GM12873 (cell line): Measurements from ENCODE around the gene KCTD11.
A peak's percentile ranks its signal among the peaks of the same experiment; 100 is the strongest.

ENCODE experiments used
- TF ChIP-seq, protein P1 (sequence below): IDR thresholded peaks from 2 replicates; pipeline ENCODE4 v1.5.1; 2012; ENCODE audit warnings: low read depth, mild to moderate bottlenecking, moderate library complexity, low read length, control low read depth; ENCODE audit not compliant: insufficient read depth; ENCODE audit errors: missing control alignments

KCTD11 gene

DNA sequence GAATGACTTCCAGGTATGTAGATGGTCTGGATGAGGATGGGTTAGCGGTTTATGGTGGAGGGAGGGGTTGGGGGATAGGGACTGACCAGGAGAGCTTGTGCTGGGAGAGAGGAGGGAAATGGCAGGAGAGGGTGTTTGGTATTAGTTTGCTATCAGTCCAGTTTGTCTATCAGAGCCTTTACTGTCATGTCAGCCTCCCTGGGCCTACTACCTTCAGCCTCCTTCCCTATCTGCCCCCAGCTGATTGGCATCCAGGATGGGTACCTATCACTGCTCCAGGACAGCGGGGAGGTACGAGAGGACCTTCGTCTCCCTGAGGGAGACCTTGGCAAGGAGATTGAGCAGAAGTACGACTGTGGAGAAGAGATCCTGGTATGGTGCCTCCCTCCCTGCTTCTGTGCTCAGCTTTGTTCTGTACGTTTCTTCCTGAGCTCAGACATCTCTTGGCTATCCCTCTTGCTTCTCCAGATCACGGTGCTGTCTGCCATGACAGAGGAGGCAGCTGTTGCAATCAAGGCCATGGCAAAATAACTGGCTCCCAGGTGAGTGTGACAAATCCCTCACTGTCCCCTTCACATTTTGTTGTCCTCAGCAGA is 40.8 kb upstream of the KCTD11 start:
- TF ChIP-seq, protein P1, sequence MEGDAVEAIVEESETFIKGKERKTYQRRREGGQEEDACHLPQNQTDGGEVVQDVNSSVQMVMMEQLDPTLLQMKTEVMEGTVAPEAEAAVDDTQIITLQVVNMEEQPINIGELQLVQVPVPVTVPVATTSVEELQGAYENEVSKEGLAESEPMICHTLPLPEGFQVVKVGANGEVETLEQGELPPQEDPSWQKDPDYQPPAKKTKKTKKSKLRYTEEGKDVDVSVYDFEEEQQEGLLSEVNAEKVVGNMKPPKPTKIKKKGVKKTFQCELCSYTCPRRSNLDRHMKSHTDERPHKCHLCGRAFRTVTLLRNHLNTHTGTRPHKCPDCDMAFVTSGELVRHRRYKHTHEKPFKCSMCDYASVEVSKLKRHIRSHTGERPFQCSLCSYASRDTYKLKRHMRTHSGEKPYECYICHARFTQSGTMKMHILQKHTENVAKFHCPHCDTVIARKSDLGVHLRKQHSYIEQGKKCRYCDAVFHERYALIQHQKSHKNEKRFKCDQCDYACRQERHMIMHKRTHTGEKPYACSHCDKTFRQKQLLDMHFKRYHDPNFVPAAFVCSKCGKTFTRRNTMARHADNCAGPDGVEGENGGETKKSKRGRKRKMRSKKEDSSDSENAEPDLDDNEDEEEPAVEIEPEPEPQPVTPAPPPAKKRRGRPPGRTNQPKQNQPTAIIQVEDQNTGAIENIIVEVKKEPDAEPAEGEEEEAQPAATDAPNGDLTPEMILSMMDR: no peak

DNA sequence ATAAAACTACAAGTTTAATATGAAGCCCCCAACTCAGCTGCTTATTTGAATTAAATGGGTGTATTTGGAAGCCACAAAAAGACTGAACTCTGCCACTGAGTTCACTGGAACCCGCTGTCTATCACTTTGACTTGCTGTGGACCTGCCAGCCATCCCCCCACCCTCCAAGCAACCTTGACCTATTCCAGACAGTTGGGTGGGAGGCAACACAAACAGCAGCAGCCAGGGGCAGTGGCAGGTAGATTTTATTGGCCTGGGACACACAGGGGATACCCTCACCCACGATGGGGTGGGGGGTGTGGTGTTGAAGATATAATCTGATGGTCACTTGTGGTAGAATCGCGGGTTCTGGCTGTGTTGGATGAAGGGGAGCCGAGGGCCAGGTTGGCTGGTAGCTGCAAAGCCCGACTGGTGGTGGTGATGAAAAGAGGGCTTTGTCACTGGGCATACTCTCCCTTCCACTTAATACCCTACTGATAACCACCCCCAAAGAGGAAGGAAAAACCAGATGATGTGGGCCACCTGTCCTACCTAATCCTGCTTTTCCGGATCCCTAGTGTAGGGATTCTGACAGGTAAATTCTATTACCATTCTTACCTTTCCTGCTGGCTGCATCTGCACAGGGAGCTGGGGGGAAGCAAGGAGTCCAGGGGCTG is 39.4 kb upstream of the KCTD11 start:
- TF ChIP-seq, protein P1: no peak

DNA sequence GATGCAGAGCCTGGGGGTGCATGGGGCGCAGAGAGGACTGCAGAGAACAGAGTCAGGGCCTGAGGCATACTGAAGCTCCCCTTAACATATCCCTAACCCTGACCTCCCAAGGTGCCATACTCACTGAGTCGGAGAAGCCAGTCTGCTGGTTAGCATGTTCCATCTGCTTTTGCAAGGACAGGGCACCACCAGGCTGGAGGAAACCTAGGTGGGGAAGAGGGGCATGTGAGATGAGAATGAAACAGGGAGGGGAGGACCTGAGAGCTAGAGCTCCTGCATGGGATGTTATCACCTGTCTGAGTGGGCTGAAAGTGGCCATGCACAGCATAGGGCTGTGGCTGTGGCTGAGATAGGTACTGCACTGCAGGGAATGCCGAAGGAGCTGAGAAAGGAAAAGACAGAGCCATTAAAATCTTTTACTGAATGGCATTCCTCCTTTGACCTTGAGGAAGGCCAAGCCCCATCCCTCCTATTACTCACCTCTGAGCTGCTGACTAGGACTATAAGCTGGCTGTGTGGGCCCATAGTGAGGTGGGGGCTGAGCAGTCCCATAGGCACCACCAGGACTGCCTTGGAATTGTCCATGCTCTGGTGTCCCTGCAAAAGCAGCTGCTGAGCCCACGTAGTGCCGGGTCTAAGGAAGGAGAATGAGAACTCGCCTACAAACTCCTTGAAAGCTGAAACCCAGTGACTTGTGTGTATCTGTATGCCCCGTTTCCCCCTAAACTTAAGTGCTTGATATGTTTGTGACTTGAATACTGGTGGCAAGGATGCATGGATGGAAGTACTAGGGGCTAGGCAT is 38.7 kb upstream of the KCTD11 start:
- TF ChIP-seq, protein P1: peak; percentile 53

DNA sequence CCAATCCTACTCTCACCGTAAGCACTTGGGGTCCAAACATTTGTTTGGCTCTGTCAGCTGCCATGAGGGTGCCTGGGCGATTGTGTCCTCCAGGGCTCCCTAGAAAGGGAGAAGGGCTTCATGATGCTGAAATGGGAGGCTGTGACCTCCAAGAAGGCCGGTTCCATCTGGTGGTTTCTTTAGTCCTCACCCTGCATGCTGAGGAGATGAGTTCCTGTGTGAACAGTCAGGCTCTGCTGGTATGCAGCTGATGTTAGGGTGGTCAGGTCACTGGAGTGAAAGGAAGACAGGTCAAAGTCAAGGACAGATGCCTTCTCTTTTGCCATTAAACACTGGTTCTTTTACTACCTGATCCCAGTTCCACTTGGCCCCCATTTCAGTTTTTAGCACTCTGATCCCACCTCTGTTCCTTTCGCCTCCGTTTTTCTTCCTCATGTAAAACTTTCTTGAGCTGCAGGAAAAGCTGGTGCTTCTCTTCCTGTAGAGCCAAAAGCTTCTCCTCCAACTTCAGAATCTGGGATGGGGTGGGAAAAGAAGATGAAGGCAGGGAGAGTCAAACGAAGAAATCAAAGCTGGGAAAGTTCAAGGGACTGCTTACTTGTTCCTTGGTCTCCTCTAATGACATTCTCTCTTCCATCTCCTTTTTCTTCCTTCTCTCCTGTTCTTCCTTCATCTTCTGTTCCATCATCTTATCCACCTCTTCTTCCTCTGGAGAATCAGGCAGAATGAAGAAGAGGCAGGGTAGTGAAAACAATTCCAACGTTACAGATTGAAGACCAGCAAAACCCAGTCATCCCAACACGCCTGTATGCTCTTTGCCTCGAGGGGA is 37.9 kb upstream of the KCTD11 start:
- TF ChIP-seq, protein P1: no peak

DNA sequence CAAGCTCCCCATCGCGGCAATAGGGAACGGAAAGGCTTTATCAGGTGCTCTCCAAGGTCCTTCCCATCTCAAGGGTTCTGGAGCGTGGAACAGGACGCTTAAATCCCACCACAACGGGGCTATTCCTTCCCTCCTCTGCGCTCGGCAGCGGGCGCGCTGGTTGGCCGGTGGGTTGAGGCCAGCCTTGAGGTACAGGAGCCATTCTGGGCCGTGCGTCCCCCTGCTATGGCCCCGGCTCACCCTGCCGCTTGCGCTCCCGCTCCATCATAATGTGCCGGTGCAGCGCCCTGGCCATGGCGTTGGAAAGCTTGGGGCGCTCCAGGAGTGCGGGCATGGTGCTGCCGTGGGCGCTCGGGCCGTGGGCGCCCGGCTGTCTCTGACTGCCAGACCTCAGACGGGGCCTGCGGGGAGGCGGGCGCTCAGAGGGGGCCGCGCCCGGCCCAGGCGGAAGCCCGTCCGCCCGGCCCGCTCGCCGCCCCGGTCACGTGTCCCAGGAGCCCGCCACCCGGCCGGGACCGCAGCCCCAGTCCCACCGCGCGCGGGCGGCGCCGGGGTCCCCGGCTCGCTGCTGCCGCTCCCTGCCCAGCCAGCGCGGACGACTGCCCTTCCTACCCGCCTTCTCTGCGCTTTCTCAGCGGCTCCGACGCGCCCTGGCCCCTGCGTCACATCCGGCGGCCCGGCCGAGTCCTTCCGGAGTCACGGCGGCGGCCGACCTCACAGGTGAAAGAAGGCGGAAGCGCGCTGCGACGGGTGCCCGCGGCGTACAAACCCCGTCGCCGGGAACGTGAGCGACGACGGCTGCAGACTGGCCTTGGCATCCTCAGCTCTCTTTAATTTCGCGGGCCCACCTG is 37.0 kb upstream of the KCTD11 start, which contains the start of gene GPS2:
Gene GPS2 (minus strand): TSS at position 642 of the 851 bp plus-strand sequence. CDS start 308 bp downstream, at position 334.
- TF ChIP-seq, protein P1: no peak

DNA sequence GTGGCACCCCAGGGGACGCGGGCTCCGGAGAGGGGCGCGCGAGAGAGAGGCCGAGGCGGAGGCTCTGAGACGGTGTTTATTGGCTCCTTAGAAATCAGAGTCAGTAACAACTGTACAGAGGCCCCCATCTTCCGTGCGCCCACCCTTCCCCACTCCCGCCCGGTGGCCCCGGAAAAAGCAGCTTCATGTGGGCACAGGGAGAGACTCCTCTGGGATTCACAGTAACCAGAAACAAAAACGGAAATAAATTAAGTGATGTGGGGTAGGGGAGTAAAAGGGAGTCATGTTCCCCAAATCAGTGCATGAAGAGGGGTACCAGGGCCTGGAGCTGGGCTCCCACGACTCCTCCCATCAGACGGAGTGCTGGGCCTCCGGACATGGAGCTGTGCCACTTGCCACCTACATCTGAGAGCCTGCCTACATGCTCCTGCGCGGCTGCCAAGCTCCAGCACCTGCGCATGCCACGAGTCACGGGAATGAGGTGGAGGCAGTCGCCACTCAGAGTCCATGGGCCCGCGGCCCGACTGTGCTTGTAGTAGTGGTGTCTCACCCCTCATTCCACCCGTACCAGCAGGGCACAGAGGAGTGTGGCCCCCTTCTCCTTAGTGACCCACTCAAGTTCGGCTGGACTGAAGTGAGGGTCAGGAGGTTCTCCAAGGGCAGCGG is 36.3 kb upstream of the KCTD11 start:
- TF ChIP-seq, protein P1: no peak
